RKO (cell line): ENCODE measurements around the gene SLC25A21.
"Not testable (repeated sequence)": the region's sequence is repeated elsewhere in the genome, so short reads cannot be mapped to it uniquely, and the experiment has no call there.

Source experiments
- DNase-seq: peaks from one replicate; pipeline ENCODE4 v3.0.0-alpha.2; 2016; ENCODE audit warnings: low spot score

Gene SLC25A21

DNA sequence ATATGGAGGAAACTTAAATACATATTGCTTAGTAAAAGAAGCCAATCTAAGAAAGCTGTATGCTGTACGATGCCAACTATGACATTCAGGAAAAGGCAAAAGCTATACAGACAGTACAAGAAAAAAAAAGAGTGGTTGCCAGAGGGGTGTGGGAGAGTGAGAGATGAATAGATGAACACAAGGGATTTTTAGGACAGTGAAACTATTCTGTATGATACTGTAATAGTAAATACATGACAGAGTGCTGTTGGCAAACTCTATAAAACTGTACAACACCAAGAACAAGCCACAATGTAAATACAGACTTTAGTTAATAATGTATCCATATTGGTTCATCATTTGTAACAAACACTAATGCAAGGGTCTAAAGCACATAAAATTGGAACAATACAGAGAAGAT is 14.5 kb upstream of the SLC25A21 start:
- DNase-seq = no peak

DNA sequence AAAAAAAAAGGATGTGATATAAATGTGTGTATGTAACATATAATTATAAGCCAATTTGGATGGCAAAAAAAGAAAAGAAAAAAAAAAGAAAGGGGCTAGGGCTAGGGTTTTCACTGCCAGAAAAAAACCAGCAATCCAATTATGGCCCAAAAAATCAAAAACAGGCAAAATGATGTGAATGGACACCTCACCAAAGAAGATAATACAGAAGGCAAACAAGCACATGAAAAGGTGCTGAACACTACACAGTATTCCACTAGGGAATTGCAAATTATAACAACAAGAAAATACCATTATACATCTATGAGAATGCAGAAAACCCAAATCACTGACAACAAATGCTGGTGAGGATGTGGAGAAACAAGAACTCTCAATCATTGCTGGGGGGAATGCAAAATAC is 13.3 kb upstream of the SLC25A21 start:
- no peak for DNase-seq

DNA sequence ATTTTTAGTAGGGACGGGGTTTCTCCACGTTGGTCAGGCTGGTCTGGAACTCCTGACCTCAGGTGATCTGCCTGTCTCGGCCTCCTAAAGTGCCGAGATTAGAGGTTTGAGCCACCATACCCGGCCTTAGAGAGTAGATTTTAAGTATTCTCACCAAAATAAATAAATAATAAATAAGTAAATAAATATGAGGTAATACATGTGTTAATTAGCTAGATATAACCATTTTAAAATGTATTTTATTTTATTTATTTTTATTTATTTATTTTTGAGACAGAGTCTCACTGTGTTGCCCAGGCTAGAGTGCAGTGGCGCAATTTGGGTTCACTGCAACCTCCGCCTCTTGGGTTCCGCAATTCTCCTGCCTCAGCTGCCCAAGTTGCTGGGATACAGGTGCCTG is 12.1 kb upstream of the SLC25A21 start:
- not testable (repeated sequence) for DNase-seq

DNA sequence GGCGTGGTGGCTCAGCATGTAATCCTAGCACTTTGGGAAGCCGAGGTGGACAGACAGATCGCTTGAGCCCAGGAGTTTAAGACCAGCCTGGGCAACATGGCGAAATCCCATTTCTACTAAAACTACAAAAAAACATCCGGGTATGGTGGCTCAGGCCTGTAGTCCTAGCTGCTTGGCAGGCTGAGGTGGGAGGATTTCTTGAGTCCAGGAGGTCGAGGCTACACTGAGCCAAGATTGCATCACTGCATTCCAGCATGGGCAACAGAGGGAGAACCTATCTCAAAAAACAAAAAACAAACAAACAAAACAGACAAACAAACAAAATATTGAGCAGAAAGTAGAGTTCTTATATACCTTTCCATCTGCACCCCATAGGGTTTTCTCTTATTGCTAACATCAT is 9.0 kb upstream of the SLC25A21 start:
- no peak for DNase-seq

DNA sequence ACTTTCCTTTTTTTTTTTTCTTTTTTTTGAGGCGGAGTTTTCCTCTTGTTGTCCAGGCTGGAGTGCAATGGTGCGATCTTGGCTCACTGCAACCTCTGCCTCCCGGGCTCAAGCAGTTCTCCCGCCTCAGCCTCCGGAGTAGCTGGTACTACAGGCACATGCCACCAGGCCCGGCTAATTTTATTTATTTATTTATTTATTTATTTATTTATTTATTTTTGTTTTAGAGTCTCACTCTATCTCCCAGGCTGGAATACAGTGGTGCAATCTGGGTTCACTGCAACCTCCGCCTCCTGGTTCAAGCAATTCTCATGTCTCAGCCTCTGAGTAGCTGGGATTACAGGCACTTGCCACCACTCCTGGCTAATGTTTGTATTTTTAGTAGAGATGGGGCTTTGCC is 8.5 kb upstream of the SLC25A21 start:
- DNase-seq = not testable (repeated sequence)

DNA sequence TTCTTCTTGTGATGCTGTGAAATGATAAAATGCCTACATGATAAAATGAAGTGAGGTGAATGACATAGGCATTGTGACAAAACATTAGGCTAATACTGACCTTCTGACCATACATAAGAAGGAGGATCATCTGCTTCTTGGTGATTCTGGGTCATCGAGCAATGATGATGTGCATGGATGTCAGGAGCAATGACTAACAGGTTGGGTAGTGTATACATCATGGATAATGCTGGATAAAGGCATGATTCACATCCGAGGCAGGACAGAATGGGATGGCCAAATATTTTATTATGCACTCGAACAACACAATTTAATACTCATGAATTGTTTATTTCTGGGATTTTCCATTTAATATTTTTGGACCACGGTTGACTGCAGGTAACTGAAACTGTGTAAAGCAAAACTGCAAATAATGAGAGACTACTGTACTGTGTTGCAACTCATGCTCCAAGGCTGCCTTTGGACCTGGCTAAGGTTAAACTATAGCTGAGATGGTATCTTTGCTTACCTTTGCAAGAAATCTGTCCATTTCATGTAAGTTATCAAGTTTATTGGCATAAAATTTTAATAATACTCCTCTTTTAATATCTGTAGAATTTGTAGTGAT is 7.6 kb upstream of the SLC25A21 start:
- peak; percentile 91 for DNase-seq

DNA sequence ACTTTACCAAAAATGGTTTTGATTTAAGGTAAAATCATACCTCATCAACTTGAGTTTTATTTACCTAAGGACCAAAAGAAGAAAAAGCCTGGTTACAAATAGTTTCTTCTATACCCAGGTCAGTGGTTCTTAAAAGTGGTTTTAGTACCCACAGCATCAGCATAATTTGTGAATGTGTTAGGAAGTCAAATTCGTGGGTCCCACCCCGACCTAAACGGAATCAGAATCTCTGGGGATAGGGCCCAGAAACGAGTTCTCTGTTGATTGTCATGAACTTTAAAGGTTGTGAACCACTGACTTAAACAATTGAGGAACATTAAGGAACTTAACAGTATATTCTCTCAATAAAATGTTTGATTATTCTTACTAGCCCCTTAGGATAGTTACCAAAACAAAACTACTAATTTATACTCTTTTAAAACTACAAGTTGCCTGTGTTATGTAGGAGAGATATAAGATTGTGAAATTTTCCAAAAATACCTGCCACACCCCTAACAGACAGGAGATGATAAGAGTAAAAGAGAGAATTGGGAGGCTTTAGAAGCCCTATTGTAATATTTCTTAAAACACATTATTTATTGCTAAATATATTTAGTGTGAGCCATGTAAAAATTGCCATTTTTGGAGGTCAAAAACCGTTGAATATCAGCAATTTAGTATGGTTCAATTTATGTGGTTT is 669 bp upstream of the SLC25A21 start:
- peak; percentile 23 for DNase-seq

DNA sequence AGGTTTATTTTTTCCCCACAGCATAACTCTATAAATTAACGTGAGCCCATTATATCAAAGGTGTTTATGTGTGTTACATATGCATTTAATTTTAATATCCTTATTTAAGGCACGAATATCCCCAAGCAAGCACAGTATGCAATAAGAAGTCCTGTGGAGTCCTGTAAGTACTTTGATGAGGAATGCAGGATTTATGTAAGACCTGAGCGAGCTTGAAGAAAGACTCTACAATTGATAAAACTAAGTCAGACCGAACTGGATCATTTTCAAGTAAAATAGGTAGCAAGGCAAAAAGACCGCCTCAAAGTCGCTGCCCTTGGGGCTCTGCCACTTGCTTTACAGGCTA is 755 bp downstream of the SLC25A21 start:
- DNase-seq = no peak

DNA sequence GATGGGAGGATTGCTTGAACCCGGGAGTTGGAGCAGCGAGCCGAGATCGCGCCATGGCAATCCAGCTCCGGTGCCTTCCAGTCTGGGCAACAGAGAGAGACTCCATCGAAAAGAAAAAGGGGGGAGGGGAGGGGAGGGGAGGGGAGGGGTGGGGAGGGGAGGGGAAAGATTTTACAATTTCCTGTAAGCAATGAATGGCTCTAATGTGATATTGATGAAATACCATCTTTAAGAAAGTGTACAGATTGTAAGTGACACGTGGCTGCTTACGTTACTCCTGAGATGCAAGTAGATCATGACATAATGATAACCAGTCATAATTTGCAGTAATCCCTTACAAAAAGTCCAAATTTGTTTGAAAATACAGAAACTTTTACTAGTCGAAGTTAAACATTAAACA is 1.4 kb downstream of the SLC25A21 start:
- peak; percentile 47 for DNase-seq

DNA sequence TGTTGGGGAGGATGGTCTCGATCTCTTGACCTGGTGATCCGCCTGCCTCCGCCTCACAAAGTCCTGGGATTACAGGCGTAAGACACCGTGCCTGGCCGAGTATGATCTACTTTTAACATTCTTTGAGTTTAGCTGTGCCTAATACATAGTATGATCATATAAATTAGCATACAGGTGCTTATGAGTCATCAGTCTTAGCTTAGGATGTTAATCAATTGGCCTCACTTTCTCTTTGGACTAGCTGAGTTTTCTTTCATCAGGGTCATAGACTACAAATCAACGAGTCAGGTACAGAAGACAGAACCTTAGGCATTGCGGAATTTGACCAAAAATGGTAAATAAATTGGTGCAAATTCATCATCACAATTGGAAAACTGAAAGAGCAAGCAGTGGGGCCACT is 2.2 kb downstream of the SLC25A21 start:
- no peak for DNase-seq

DNA sequence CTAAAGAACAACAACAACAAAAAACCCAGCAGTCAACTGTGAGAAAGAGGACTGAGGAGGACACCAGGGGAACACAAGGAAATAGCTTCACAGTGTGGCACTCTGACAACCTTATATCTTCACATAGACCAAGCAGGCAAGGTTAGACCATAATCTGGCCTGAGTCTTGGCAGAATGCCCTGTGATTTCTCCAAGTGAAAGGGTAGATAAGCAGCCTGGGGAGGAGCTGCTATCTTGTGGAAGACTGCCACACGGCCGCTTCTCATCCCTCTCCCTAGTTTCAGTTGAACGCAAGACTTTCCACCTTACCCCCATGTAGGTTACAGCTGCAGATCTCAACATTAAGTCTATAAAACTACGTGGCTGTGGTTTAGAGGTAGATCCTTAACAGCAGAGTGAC is 3.7 kb downstream of the SLC25A21 start:
- no peak for DNase-seq

DNA sequence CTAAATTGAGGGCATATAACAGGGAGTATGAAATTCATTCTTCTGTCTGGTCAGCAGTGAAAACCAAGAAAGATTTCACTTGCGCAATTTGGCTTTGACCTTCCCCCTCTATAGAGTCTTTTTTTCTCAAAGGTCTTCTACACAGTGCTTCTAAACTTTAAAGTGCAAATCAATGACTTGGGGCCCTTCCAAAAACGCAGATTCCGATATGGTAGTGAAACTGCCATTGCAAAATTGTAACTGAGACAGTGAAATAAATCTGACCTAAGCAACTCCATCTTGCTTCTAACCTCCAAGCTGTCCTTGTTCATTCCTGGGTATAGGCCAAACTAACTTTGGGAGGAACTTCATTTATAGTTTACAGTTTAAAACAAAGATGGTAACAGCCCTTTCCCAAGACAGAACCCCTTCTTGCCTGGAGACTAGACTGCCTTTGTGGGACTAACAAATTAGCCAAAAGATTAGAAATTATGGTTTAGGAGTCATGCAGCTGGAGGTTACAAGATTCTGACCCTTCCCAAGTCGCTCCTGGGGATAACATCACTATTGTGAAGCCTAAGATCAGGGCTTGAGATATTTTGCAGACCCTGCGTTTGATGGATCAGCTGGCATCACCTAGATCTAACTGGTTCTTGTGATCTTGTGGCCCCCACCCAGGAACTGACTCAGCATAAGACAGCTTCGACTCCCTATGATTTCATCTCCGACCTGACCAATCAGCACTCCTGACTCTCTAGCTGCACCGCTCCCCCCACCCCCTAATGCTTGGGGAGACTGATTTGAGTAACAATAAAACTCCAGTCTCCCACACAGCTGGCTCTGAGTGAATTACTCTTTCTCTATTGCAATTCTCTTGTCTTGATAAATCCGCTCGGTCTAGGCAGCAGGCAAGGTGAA is 5.0 kb downstream of the SLC25A21 start:
- no peak for DNase-seq

DNA sequence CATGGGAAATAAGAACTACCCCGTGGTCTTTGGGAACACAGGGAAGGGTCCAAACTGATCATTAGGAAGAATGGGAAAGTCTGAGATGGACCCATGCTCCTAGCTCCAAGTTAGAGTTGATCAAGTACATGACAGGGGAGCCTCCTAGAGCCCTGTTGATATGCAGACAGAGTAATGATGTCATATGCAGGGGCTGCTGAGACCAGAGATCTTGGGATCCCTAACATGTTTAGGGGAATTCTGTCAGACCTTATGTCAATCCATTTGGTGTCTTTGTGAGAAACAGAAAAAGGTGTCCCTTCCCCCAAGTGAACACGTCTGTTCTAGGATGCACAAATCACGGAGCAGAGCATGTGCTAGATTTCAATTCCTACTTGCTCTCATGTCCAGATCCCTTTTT is 6.6 kb downstream of the SLC25A21 start:
- DNase-seq = no peak

DNA sequence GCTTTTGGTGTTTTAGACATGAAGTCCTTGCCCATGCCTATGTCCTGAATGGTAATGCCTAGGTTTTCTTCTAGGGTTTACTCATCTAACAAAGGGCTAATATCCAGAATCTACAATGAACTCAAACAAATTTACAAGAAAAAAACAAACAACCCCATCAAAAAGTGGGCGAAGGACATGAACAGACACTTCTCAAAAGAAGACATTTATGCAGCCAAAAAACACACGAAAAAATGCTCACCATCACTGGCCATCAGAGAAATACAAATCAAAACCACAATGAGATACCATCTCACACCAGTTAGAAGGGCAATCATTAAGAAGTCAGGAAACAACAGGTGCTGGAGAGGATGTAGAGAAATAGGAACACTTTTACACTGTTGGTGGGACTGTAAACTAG is 10.1 kb downstream of the SLC25A21 start:
- DNase-seq = not testable (repeated sequence)

DNA sequence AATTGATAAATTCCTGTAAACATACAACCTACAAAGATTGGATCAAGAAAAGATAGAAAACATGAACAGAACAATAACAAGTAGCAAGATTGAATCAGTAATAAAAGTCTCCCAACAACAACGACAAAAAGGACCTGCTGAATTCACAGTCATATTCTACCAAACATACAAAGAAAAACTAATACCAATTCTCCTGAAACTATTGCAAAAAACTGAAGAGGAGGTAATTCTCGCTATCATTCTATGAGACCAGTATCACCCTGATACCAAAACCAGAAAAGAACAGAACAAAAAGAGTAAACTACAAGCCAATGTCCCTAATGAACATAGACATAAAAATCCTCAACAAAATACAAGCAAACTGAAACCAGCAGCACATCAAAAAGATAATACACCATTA is 14.4 kb downstream of the SLC25A21 start:
- no peak for DNase-seq

DNA sequence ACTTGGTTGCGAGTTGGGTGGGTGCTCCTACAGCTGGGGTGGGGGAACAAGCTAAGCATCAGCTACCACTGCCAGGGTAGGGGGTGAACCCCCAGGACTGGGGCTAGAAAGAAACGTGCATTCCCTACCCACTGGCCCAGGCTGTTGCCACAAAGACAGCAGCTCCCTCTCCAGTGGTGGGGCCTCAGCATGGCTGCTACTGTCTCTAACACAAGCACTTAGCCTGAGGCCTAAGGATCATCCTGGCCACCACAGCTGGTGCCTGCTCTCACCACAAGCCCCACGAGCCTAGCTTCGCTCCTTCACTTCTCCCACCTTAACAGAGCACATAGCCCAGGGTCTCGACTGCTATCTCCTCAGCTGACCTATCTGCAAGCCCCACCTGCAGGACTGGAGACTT is 18.9 kb downstream of the SLC25A21 start:
- no peak for DNase-seq

DNA sequence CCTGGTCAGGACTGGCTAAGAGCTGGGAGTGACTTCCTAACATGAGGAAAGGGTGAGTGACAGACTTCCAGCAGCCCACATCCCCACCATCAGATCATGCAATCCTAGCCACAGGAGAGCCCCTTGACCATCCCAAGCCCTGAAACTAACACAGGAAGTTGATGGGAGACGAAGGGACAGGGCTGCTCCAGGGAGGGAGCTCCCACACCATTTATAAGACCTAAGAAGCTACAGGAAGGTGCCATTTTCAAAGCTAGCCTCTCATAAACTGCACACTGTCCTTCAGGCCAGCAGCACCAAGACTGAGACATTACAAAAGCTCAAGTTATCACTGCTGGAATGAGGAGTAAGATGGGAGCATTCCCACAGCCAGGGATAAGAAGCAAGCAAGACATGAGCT is 19.4 kb downstream of the SLC25A21 start:
- no peak for DNase-seq

DNA sequence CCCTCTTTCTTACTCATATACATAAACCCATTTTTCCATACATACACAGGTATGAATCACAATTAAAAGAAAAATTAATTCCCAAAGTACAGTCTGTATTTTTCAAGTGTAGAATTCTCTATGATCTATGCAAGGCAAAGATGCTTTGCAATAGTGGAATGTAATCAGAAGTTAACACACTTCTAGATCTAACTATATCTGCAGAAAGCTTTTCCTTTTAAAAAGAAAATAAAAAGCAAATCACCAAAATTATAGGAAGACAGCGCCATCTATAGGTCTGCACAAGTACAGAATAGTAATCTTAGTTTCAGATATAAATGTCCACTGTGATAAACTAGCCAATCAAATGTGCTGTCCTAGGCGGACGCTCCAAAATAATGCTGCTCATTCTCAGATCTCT is 22.0 kb downstream of the SLC25A21 start:
- peak; percentile 77 for DNase-seq

DNA sequence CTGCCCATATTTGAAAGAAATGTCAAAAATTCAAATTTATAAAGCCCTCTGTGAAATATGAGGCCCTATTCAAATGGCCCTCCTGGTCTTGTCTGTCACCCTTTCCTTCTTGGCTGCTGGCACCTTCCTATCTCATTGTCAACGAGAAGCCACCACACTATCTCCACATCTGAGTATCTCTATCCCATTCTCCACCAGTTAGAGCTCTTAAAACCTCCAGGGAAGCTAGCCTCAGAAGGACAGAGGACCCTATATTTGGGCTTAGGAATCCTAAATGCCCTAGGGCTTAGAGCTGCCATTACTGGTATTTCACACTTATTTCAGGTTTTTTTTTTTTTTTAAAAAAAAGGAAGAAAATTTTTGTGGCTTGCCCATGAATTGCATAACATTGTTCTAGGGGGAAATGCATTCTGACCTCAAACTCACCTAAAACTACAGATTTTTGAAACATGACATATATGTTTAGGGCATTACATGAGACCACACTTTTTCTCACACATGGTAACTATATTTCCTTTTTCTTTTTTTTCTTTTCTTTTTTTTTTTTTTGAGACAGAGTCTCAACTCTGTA is 25.0 kb downstream of the SLC25A21 start:
- no peak for DNase-seq

DNA sequence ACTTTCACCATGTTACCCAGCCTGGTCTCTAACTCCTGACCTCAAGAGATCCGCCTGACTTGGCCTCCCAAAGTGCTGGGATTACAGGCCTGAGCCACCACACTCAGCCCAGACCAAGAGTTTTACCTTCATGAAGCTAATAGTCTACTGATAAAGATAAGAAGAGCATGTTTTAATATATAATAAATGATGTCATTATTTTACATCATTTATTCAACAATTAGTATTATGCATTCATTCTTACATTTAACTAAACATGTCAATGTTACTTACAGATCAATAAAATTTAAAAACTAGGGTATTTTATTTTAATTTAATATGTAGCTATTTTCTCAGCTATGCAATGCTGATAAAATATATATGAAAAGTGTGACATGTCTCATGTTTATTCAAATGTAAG is 26.0 kb downstream of the SLC25A21 start:
- DNase-seq = not testable (repeated sequence)

DNA sequence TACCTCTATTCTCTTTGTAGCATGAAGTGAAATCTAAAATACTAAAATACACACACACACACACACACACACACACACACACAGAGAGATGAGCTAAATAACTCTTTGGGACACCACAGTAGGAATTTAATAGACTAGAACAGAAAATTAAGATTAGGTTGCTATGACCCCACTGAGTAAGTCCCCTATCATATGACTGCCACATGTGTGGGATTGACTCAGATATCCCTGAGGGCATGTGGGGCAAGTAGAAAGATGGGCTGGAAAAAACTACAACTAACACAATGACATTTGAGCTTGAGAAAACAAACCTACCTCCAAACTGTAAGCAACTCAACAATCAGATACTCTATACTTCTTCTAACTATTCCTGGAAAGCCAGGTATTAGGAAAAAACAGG is 27.0 kb downstream of the SLC25A21 start:
- DNase-seq = no peak

DNA sequence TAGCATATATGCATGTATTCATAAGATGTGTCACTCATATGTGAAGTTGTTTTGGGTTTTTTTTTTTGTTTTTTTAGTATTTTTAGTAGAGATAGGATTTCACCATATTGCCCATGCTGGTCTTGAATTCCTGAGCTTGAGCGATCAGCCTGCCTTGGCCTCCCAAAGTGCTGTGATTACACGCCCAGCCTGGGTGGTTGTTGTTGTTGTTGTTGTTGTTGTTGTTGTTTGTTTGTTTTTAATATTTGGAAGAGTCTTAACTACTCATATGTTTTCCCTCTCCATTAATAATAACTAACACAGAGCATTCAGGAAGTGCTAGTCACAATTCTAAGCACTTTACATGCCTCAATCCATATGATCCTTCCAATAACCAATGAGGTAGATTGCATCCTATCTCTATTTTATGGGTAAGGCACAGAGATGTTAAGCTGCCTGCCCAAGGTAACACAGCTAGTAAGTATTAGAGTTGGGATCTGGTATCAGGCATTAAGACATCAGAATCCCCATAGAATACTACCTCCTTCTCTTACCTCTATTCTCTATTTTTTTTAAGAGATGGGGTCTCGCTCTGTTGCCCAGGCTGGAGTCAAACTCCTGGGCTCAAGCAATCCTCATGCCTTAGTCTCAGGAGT is 27.6 kb downstream of the SLC25A21 start:
- DNase-seq = no peak
